Tibial artery (tissue), 4 donors: ENCODE results near the gene FER.

ENCODE experiments used
- DNase-seq, 2 donors: peaks; one replicate each; pipeline ENCODE4 v3.0.0-alpha.2; 2019
- H3K27ac ChIP-seq, 2 donors: fragments of 200-600 bp; sonication (generic) in 1 of 2; 1 replicate in 1 of 2; 2 replicates in 1 of 2; pipeline ENCODE4 v1.5.1; 2018 to 2019; ENCODE audit warnings: mild to moderate bottlenecking in 1 of 2
- H3K27me3 ChIP-seq, 2 donors: fragments of 200-600 bp; sonication (generic) in 1 of 2; one replicate each; pipeline versions ENCODE4 v1.5.1 to v1.6.0; 2016 to 2019
- H3K36me3 ChIP-seq, 3 donors: fragments of 200-600 bp; sonication (generic) in 2 of 3; one replicate each; pipeline ENCODE4 v1.5.1; 2016 to 2019; ENCODE audit warnings: mild to moderate bottlenecking in 2 of 3
- H3K4me1 ChIP-seq, 4 donors: fragments of 200-600 bp; sonication (generic) in 2 of 4; 1 replicate in 3 of 4; 2 replicates in 1 of 4; pipeline ENCODE4 v1.5.1; 2016 to 2019
- H3K4me3 ChIP-seq, 2 donors: fragments of 200-600 bp; sonication (generic) in 1 of 2; 1 replicate in 1 of 2; 2 replicates in 1 of 2; pipeline ENCODE4 v1.5.1; 2018 to 2019; ENCODE audit warnings: mild to moderate bottlenecking in 2 of 2
- H3K9me3 ChIP-seq, 3 donors: fragments of 200-600 bp; sonication (generic) in 1 of 3; one replicate each; pipeline ENCODE4 v1.5.1; 2016 to 2019
- CTCF ChIP-seq, 2 experiments: fragments of 200-600 bp in 1 of 2; fragments of 450-650 bp in 1 of 2; IDR thresholded peaks; one replicate each; pipeline ENCODE4 v1.5.1; 2017 to 2019; ENCODE audit warnings: antibody characterized with exemption in 2 of 2, mild to moderate bottlenecking in 1 of 2, moderate library complexity in 1 of 2
- intact Hi-C: fragments of 100-400 bp; cut with DNase I; formaldehyde crosslinking; loops from one replicate; pipeline ENCODE4 v1.15.0; 2023; ENCODE audit warnings: low total_unique reads

FER gene

GRCh38 chr5:108867656-108868055, 120.0 kb downstream of the FER start:
- DNase-seq, result no peak
- H3K9me3 ChIP-seq, result no peaks in the 10 kb centered on the region
- H3K27me3 ChIP-seq, result no peaks in the 10 kb centered on the region
- H3K4me1 ChIP-seq, result no peaks in the 10 kb centered on the region
- intact Hi-C loops, result no loop called here
- H3K36me3 ChIP-seq, result peaks cover 8 to 13% (median 9%) of the 10 kb centered on the region in 3 donors
- no peak overlapping the region for H3K4me3 ChIP-seq
- no peak for TF ChIP-seq CTCF (IDR thresholded peaks at IDR 0.05)
- H3K27ac ChIP-seq, result no peak overlapping the region

GRCh38 chr5:108869066-108869465, 121.4 kb downstream of the FER start:
- peaks cover 8 to 13% (median 9%) of the 10 kb centered on the region in 3 donors for H3K36me3 ChIP-seq
- intact Hi-C loops, result no loop called here
- H3K4me1 ChIP-seq, result no peaks in the 10 kb centered on the region
- no peaks in the 10 kb centered on the region for H3K9me3 ChIP-seq
- no peak overlapping the region for H3K4me3 ChIP-seq
- H3K27ac ChIP-seq, result no peak overlapping the region
- no peak for DNase-seq
- TF ChIP-seq CTCF (IDR thresholded peaks at IDR 0.05), result no peak
- no peaks in the 10 kb centered on the region for H3K27me3 ChIP-seq

- H3K36me3 ChIP-seq, result peaks cover 0 to 8% (median 0%) of the 10 kb centered on the region in 3 donors
- DNase-seq, result no peak
- intact Hi-C loops, result no loop called here
- no peak overlapping the region for H3K27ac ChIP-seq
- H3K27me3 ChIP-seq, result no peaks in the 10 kb centered on the region
- no peaks in the 10 kb centered on the region for H3K9me3 ChIP-seq
- no peaks in the 10 kb centered on the region for H3K4me1 ChIP-seq
- H3K4me3 ChIP-seq, result no peak overlapping the region
- TF ChIP-seq CTCF (IDR thresholded peaks at IDR 0.05), result no peak
These were observed 128.8 kb downstream of the FER start for GRCh38 chr5:108876451-108876850.

- no peaks in the 10 kb centered on the region for H3K27me3 ChIP-seq
- H3K36me3 ChIP-seq, result peaks cover 0 to 8% (median 0%) of the 10 kb centered on the region in 3 donors
- H3K4me3 ChIP-seq, result no peak overlapping the region
- DNase-seq, result no peak
- intact Hi-C loops, result no loop called here
- no peak overlapping the region for H3K27ac ChIP-seq
- H3K4me1 ChIP-seq, result no peaks in the 10 kb centered on the region
- no peak for TF ChIP-seq CTCF (IDR thresholded peaks at IDR 0.05)
- H3K9me3 ChIP-seq, result no peaks in the 10 kb centered on the region
These were observed 131.1 kb downstream of the FER start for GRCh38 chr5:108878756-108879155.

- Histone ChIP-seq H3K27me3 (no peaks in the 10 kb centered on the region), H3K9me3 (no peaks in the 10 kb centered on the region), H3K4me1 (peaks cover 0 to 9% (median 0%) of the 10 kb centered on the region in 4 donors), H3K27ac (no peak overlapping the region), H3K36me3 (peaks cover 0 to 8% (median 0%) of the 10 kb centered on the region in 3 donors), H3K4me3 (no peak overlapping the region)
- intact Hi-C loops, result no loop called here
- DNase-seq, result no peak
- TF ChIP-seq CTCF (IDR thresholded peaks at IDR 0.05), result no peak
These were observed 133.4 kb downstream of the FER start for GRCh38 chr5:108881133-108881532.

GRCh38 chr5:108884736-108885135, 137.0 kb downstream of the FER start:
- no peak for DNase-seq
- TF ChIP-seq CTCF (IDR thresholded peaks at IDR 0.05), result no peak
- H3K9me3 ChIP-seq, result no peaks in the 10 kb centered on the region
- peaks cover 0 to 9% (median 0%) of the 10 kb centered on the region in 4 donors for H3K4me1 ChIP-seq
- no peak overlapping the region for H3K4me3 ChIP-seq
- H3K27ac ChIP-seq, result peak overlapping the region in 1 of 2 donors; percentile 36
- intact Hi-C loops, result no loop called here
- no peaks in the 10 kb centered on the region for H3K27me3 ChIP-seq
- peaks cover 0 to 3% (median 0%) of the 10 kb centered on the region in 3 donors for H3K36me3 ChIP-seq
